Fibroblast of lung (primary cell): ENCODE measurements around the gene MICAL2. TPM values are rescaled to one million over a fixed set of nuclear protein-coding genes. Genes with fewer than 3 reads are reported as not detected.

Experiments
- DNase-seq, 2 donors: peaks; one replicate each; pipeline versions ENCODE4 v3.0.0 to v3.0.0-alpha.2; 2010; ENCODE audit warnings: low read depth in 2 of 2
- H2AFZ ChIP-seq: 2 replicates; pipeline ENCODE4 v1.5.1; 2012; ENCODE audit warnings: low read length, control low read depth, inconsistent platforms
- H3K27ac ChIP-seq: 2 replicates; pipeline ENCODE4 v1.5.1; 2011; ENCODE audit warnings: low read length, control low read depth; ENCODE audit not compliant: insufficient read depth
- H3K27me3 ChIP-seq: 2 replicates; pipeline ENCODE4 v1.5.1; 2011; ENCODE audit warnings: mild to moderate bottlenecking, low read length; ENCODE audit not compliant: control insufficient read depth, insufficient read depth
- H3K36me3 ChIP-seq: 2 replicates; pipeline ENCODE4 v1.5.1; 2011; ENCODE audit warnings: low read length; ENCODE audit not compliant: control insufficient read depth, insufficient read depth
- H3K4me1 ChIP-seq: 2 replicates; pipeline ENCODE4 v1.5.1; 2011; ENCODE audit warnings: low read length; ENCODE audit not compliant: control insufficient read depth, insufficient read depth; ENCODE audit errors: extremely low read depth
- H3K4me2 ChIP-seq: 2 replicates; pipeline ENCODE4 v1.5.1; 2011; ENCODE audit warnings: low read length, control low read depth; ENCODE audit not compliant: insufficient read depth; ENCODE audit errors: extremely low read depth
- H3K4me3 ChIP-seq, 4 experiments: fragments of 200-600 bp in 1 of 4; sonication (generic) in 1 of 4; replicated peaks in 1 of 4; 2 replicates each; pipeline ENCODE4 v1.5.1; 2011 to 2016; ENCODE audit warnings: low read length in 4 of 4, low read depth in 3 of 4, mild to moderate bottlenecking in 3 of 4, control low read depth in 2 of 4, inconsistent platforms in 1 of 4, mixed read lengths in 1 of 4; ENCODE audit not compliant: insufficient read depth in 1 of 4; ENCODE audit errors: control extremely low read depth in 1 of 4
- H3K79me2 ChIP-seq: 2 replicates; pipeline ENCODE4 v1.5.1; 2012; ENCODE audit warnings: mild to moderate bottlenecking, low read length, inconsistent platforms; ENCODE audit not compliant: control insufficient read depth, insufficient read depth
- H3K9ac ChIP-seq: 2 replicates; pipeline ENCODE4 v1.5.1; 2011; ENCODE audit warnings: mild to moderate bottlenecking, low read length, control low read depth; ENCODE audit not compliant: insufficient read depth
- H3K9me3 ChIP-seq: 2 replicates; pipeline ENCODE4 v1.5.1; 2012; ENCODE audit warnings: low read depth, low read length; ENCODE audit not compliant: control insufficient read depth, insufficient read depth
- H4K20me1 ChIP-seq: 2 replicates; pipeline ENCODE4 v1.5.1; 2011; ENCODE audit warnings: low read length; ENCODE audit not compliant: control insufficient read depth, insufficient read depth; ENCODE audit errors: extremely low read depth
- EZH2 ChIP-seq: IDR thresholded peaks from 2 replicates; pipeline ENCODE4 v1.5.1; 2012; ENCODE audit warnings: low read length, control low read depth, mild to moderate bottlenecking; ENCODE audit errors: missing control alignments
- polyA plus RNA-seq, 2 donors: library from polyadenylated mRNA; depleted of rRNA in 1 of 2; stranded (reverse) in 1 of 2; unstranded in 1 of 2; fragments of >200 nt; gene quantifications; 2 replicates each; pipeline ENCODE4 v1.2.1, GENCODE V29; 2011 to 2012; ENCODE audit warnings: missing spikeins in 1 of 2
- total RNA-seq: library from RNA; depleted of rRNA; stranded (reverse); fragments of >200 nt; gene quantifications from 2 replicates; pipeline ENCODE4 v1.2.1, GENCODE V29; 2014
- TF ChIP-seq, protein P1 (sequence below), 2 donors: IDR thresholded peaks in 1 of 2; conservative IDR thresholded peaks in 1 of 2; 1 replicate in 1 of 2; 2 replicates in 1 of 2; pipeline ENCODE4 v1.5.1; 2011 to 2012; ENCODE audit warnings: low read length in 2 of 2, control low read depth in 1 of 2, inconsistent platforms in 1 of 2, low read depth in 1 of 2, mild to moderate bottlenecking in 1 of 2

MICAL2 gene
- total and polyA plus RNA-seq, 2 donors (not counting 1 experiment from before 2014, with no cell fraction given), result 78.5 to 275 TPM

DNA sequence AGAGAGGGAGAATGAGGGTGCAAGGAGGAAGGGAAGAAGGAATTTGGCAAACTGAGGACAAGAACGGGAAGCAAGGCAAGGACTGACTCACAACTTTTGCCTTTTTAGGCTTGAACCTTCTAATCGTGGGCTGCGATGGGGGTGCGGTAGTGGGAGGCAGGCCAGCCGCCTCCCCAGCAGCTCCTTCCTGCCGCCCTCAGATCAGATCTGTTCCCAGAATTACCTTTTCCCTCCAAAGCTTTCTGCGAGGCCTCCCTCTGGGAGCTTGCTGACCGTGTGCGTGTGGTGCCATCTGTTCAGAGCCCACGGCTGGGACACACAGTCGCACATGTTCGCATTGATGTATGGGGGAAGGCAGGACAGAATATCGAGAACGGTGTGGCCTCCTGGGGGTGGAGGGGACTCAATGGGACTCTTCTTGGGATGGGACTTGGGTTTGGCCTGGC is 180.1 kb downstream of the MICAL2 start:
- no peaks in the 10 kb centered on the region for H4K20me1 ChIP-seq
- no peak overlapping the region for H3K9ac ChIP-seq
- no peak overlapping the region for H3K4me2 ChIP-seq
- H3K4me3 ChIP-seq, result no peak overlapping the region
- H3K79me2 ChIP-seq, result no peaks in the 10 kb centered on the region
- peaks cover 29% of the 10 kb centered on the region for H3K4me1 ChIP-seq
- no peak for TF ChIP-seq EZH2
- TF ChIP-seq, protein P1, sequence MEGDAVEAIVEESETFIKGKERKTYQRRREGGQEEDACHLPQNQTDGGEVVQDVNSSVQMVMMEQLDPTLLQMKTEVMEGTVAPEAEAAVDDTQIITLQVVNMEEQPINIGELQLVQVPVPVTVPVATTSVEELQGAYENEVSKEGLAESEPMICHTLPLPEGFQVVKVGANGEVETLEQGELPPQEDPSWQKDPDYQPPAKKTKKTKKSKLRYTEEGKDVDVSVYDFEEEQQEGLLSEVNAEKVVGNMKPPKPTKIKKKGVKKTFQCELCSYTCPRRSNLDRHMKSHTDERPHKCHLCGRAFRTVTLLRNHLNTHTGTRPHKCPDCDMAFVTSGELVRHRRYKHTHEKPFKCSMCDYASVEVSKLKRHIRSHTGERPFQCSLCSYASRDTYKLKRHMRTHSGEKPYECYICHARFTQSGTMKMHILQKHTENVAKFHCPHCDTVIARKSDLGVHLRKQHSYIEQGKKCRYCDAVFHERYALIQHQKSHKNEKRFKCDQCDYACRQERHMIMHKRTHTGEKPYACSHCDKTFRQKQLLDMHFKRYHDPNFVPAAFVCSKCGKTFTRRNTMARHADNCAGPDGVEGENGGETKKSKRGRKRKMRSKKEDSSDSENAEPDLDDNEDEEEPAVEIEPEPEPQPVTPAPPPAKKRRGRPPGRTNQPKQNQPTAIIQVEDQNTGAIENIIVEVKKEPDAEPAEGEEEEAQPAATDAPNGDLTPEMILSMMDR (conservative IDR thresholded peaks at IDR 0.05 in 1 of 2, IDR thresholded peaks at IDR 0.05 in 1 of 2; ENCODE audit: low read depth in 1 of 2, low read length in 2 of 2), result no peak
- DNase-seq, result peak in 1 of 2 donors; percentile 68
- H2AFZ ChIP-seq, result no peak overlapping the region
- no peaks in the 10 kb centered on the region for H3K36me3 ChIP-seq
- no peak overlapping the region for H3K27ac ChIP-seq
- H3K9me3 ChIP-seq, result no peaks in the 10 kb centered on the region
- H3K27me3 ChIP-seq, result no peaks in the 10 kb centered on the region

DNA sequence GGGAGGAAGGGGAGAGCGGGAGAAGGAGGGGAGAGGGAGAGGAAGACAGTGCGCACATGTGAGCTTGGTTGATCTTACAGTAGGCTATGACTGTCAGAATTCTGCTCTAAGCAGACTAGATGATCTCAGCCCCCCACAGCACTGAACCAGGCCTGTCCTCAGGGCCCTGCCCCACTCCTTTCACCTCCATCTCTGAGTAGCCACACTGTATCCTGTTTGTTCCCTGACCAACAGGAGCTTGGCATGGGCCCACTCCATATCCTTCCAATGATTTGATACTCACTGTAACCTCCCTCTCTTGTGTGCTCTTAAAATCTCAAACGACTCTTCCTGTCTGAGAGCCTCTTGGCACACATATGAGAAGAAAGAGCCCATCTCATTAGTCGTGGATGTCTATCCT is 180.9 kb downstream of the MICAL2 start:
- Histone ChIP-seq H3K4me3 (no peak overlapping the region), H3K36me3 (no peaks in the 10 kb centered on the region), H3K27ac (no peak overlapping the region), H3K27me3 (no peaks in the 10 kb centered on the region), H3K9ac (no peak overlapping the region), H3K4me1 (peaks cover 21% of the 10 kb centered on the region), H4K20me1 (no peaks in the 10 kb centered on the region), H3K4me2 (no peak overlapping the region), H2AFZ (no peak overlapping the region), H3K79me2 (no peaks in the 10 kb centered on the region), H3K9me3 (no peaks in the 10 kb centered on the region)
- no peak for DNase-seq
- no peak for TF ChIP-seq EZH2
- TF ChIP-seq, protein P1 (conservative IDR thresholded peaks at IDR 0.05 in 1 of 2, IDR thresholded peaks at IDR 0.05 in 1 of 2; ENCODE audit: low read depth in 1 of 2, low read length in 2 of 2), result no peak

DNA sequence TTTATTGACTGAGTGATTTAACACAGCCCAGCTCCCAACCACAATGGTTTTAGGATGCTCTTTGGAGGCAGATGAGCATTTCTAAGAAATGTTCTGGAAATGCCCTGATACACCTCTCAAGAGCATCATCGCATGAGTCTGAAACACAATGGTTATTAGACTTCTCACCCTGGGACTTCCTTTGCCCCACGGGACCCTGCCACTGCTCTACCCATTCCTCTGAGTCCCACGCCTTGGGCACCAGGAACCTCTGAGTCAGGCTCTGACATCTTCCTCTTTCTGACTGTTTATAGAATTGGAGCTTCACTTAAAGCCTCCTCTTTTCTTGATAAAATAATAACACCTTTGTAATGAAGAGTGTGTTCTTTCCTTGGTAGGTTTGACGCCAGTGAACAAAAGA is 181.4 kb downstream of the MICAL2 start:
- no peak for DNase-seq
- Histone ChIP-seq H3K79me2 (no peaks in the 10 kb centered on the region), H2AFZ (no peak overlapping the region), H4K20me1 (no peaks in the 10 kb centered on the region), H3K4me2 (no peak overlapping the region), H3K4me1 (peaks cover 17% of the 10 kb centered on the region), H3K27ac (no peak overlapping the region), H3K9ac (no peak overlapping the region), H3K9me3 (no peaks in the 10 kb centered on the region), H3K27me3 (no peaks in the 10 kb centered on the region), H3K36me3 (no peaks in the 10 kb centered on the region), H3K4me3 (no peak overlapping the region)
- no peak for TF ChIP-seq EZH2
- TF ChIP-seq, protein P1 (conservative IDR thresholded peaks at IDR 0.05 in 1 of 2, IDR thresholded peaks at IDR 0.05 in 1 of 2; ENCODE audit: low read depth in 1 of 2, low read length in 2 of 2), result no peak
